ENCODE data around the gene NME7. TPM values are rescaled to one million over a fixed set of nuclear protein-coding genes. Genes with fewer than 3 reads are reported as not detected.

Gene NME7
- total and polyA plus RNA-seq, 4 donors: 7.8 to 26.5 (median 9.4) TPM

DNA sequence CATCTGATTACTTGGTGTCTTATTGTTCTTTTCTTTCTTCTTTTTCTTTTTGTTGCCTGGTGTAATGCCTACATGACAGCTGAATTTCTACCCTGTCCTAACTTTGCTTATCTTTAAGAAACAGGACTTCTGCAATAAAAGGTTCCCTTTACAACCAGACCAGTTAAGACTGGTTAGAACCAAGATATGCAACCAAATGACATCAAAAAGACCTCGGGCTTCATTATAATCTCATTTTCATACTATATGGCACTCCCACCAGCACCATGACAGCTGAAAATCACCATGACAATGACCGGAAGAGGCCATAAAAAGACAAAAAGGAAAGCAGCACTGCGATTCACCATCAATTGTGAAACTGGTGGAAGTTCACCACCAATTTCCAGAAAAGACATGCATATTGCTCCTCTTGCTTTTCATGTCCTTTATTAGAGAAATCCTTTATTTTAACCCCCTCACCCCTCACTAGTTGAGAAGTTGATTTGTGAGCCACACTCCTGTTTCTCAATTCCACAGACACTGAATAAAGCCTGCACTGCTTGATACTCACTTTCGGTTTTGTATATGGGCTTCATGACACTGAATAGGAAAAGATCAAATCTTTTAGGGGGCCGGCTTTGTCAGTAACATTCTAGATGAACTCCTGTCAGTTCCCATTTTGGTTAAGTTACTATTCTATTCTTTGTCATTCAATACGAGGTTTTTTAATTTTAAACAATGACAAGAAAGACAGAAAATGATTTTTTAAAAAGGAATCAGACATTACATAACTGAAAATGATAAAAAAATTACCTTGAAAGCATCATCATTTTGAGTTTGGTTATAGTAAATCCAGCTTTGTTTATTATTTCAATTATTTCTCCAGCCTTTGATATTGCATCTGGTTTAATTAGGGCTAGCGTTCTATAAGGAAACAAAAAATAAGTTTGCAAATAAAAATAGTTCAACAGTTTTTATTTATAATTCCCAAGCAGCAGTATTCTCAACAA is 58.1 kb downstream of the NME7 start:
- Histone ChIP-seq H3K4me3 (ENCODE audit: low read depth in 1 of 3, low read length in 3 of 3) (no peak overlapping the region), H3K27ac (ENCODE audit: low read depth in 1 of 2, low read length in 2 of 2) (no peak overlapping the region)

More for the DNA sequence above, 58.1 kb downstream of the NME7 start:
- peaks cover 0 to 3% (median 0%) of the 10 kb centered on the region in 4 donors for H3K36me3 ChIP-seq (ENCODE audit: control insufficient read depth in 4 of 4, insufficient read depth in 3 of 4, low read depth in 1 of 4, low read length in 3 of 4)
- H3K9ac ChIP-seq (ENCODE audit: low read depth in 1 of 2, low read length in 2 of 2): no peak overlapping the region
- 80% methylated on average over 7 of the region's 7 CpGs for WGBS
- TF ChIP-seq HNF4A (conservative IDR thresholded peaks at IDR 0.05) (no peak), JUND (IDR thresholded peaks at IDR 0.05) (no peak), YY1 (IDR thresholded peaks at IDR 0.05) (no peak), HNF4G (IDR thresholded peaks at IDR 0.05) (no peak), SP1 (IDR thresholded peaks at IDR 0.05) (no peak), FOXA1 (IDR thresholded peaks at IDR 0.05) (no peak), RXRA (IDR thresholded peaks at IDR 0.05) (no peak), EGR1 (IDR thresholded peaks at IDR 0.05; ENCODE audit: low read depth in 2 of 2) (no peak), RAD21 (IDR thresholded peaks at IDR 0.05) (no peak), FOXA2 (IDR thresholded peaks at IDR 0.05) (no peak), GABPA (IDR thresholded peaks at IDR 0.05 in 1 of 2, conservative IDR thresholded peaks at IDR 0.05 in 1 of 2) (no peak)
- TF ChIP-seq, protein P1, sequence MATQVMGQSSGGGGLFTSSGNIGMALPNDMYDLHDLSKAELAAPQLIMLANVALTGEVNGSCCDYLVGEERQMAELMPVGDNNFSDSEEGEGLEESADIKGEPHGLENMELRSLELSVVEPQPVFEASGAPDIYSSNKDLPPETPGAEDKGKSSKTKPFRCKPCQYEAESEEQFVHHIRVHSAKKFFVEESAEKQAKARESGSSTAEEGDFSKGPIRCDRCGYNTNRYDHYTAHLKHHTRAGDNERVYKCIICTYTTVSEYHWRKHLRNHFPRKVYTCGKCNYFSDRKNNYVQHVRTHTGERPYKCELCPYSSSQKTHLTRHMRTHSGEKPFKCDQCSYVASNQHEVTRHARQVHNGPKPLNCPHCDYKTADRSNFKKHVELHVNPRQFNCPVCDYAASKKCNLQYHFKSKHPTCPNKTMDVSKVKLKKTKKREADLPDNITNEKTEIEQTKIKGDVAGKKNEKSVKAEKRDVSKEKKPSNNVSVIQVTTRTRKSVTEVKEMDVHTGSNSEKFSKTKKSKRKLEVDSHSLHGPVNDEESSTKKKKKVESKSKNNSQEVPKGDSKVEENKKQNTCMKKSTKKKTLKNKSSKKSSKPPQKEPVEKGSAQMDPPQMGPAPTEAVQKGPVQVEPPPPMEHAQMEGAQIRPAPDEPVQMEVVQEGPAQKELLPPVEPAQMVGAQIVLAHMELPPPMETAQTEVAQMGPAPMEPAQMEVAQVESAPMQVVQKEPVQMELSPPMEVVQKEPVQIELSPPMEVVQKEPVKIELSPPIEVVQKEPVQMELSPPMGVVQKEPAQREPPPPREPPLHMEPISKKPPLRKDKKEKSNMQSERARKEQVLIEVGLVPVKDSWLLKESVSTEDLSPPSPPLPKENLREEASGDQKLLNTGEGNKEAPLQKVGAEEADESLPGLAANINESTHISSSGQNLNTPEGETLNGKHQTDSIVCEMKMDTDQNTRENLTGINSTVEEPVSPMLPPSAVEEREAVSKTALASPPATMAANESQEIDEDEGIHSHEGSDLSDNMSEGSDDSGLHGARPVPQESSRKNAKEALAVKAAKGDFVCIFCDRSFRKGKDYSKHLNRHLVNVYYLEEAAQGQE (IDR thresholded peaks at IDR 0.05): no peak
- TF ChIP-seq, protein P2, sequence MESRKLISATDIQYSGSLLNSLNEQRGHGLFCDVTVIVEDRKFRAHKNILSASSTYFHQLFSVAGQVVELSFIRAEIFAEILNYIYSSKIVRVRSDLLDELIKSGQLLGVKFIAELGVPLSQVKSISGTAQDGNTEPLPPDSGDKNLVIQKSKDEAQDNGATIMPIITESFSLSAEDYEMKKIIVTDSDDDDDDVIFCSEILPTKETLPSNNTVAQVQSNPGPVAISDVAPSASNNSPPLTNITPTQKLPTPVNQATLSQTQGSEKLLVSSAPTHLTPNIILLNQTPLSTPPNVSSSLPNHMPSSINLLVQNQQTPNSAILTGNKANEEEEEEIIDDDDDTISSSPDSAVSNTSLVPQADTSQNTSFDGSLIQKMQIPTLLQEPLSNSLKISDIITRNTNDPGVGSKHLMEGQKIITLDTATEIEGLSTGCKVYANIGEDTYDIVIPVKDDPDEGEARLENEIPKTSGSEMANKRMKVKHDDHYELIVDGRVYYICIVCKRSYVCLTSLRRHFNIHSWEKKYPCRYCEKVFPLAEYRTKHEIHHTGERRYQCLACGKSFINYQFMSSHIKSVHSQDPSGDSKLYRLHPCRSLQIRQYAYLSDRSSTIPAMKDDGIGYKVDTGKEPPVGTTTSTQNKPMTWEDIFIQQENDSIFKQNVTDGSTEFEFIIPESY (IDR thresholded peaks at IDR 0.05): no peak
- TF ChIP-seq, protein P3, sequence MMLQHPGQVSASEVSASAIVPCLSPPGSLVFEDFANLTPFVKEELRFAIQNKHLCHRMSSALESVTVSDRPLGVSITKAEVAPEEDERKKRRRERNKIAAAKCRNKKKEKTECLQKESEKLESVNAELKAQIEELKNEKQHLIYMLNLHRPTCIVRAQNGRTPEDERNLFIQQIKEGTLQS (IDR thresholded peaks at IDR 0.05): no peak
- TF ChIP-seq, protein P4, sequence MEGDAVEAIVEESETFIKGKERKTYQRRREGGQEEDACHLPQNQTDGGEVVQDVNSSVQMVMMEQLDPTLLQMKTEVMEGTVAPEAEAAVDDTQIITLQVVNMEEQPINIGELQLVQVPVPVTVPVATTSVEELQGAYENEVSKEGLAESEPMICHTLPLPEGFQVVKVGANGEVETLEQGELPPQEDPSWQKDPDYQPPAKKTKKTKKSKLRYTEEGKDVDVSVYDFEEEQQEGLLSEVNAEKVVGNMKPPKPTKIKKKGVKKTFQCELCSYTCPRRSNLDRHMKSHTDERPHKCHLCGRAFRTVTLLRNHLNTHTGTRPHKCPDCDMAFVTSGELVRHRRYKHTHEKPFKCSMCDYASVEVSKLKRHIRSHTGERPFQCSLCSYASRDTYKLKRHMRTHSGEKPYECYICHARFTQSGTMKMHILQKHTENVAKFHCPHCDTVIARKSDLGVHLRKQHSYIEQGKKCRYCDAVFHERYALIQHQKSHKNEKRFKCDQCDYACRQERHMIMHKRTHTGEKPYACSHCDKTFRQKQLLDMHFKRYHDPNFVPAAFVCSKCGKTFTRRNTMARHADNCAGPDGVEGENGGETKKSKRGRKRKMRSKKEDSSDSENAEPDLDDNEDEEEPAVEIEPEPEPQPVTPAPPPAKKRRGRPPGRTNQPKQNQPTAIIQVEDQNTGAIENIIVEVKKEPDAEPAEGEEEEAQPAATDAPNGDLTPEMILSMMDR (IDR thresholded peaks at IDR 0.05; ENCODE audit: low read depth, low read length, missing input control): no peak
- H3K4me1 ChIP-seq (ENCODE audit: control insufficient read depth in 4 of 4, insufficient read depth in 4 of 4, low read length in 3 of 4): no peaks in the 10 kb centered on the region
- no peak for DNase-seq (ENCODE audit: low spot score)
- H3K27me3 ChIP-seq (ENCODE audit: control insufficient read depth in 4 of 4, insufficient read depth in 4 of 4, low read length in 3 of 4): no peaks in the 10 kb centered on the region
- no peaks in the 10 kb centered on the region for H3K9me3 ChIP-seq (ENCODE audit: control insufficient read depth in 4 of 4, low read length in 3 of 4)

Data from liver (tissue), 9 donors.